GM21447 (cell line): ENCODE results near the gene TLR4.

Source experiments
- ATAC-seq: cut with Tn5 transposase; IDR thresholded peaks from one replicate; pipeline ENCODE4 v1.9.1; 2021; ENCODE audit not compliant: unreplicated experiment

The TLR4 gene

DNA sequence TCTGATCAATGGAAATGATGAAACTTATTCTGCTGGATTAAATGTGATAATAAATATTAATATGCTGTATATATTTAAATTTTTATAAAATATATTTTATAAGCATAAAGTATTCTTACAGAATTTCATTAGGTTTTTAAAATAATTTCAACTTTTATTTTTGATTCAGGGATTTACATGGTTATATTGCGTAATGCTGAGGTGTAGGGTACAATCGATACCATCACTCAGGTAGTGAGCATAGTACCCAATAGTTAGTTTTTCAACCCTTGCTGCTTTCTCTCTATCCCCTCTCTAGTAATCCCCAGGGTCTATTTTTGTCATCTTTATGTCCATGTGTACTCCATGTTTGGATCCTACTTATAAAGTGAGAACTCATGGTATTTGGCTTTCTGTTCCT, 5.7 kb downstream of the TLR4 start:
- ATAC-seq, result no peak

DNA sequence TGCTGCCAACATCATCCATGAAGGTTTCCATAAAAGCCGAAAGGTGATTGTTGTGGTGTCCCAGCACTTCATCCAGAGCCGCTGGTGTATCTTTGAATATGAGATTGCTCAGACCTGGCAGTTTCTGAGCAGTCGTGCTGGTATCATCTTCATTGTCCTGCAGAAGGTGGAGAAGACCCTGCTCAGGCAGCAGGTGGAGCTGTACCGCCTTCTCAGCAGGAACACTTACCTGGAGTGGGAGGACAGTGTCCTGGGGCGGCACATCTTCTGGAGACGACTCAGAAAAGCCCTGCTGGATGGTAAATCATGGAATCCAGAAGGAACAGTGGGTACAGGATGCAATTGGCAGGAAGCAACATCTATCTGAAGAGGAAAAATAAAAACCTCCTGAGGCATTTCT, 10.1 kb downstream of the TLR4 start:
- no peak for ATAC-seq

- ATAC-seq, result no peak
Measured at GRCh38 chr9:117715411-117715989, 11.3 kb downstream of the TLR4 start.

DNA sequence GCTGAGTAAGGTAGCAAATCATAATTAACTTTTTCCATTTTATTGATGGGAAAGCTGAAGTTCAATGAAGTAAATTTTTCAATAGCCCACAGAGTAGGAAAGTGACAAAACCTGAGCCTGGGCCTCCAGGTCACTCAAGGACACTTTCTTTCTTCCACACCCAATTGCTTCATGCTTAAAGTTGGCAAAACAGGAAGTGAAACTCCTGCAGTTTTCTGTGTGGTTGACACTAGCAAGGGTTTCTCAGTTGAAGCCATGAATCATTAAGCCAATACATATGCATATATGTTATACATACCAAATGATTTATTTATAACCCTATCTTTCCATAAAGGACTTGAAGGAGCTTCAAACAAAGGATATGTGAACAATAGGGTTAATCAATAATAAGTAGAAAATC, 13.9 kb downstream of the TLR4 start:
- peak; percentile 100 for ATAC-seq

DNA sequence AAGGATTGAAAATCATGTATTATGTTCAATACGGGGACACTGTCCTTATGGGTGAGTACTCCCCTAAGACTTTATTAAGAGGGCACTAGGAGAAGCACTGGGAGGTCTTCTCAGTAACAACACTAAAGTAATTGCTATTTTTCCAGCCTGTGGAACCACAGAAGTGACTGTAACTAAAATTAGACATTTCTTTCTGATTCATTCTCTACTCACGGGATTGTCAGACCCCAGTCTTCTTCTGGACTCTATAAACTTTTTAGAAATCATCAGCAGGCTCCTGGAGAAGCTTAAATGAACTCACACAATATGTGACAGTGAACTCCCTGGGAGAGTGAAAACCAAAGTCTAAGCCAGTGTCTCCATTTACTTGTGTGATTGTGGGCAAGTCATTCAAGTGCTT, 14.5 kb downstream of the TLR4 start:
- ATAC-seq, result peak; percentile 9

GRCh38 chr9:117719161-117719920, 15.1 kb downstream of the TLR4 start:
- no peak for ATAC-seq

- ATAC-seq, result no peak
Measured at GRCh38 chr9:117720066-117720465, 15.9 kb downstream of the TLR4 start.

GRCh38 chr9:117720555-117720954, 16.4 kb downstream of the TLR4 start:
- ATAC-seq, result no peak

- ATAC-seq, result no peak
Measured at GRCh38 chr9:117720987-117721386, 16.8 kb downstream of the TLR4 start.

DNA sequence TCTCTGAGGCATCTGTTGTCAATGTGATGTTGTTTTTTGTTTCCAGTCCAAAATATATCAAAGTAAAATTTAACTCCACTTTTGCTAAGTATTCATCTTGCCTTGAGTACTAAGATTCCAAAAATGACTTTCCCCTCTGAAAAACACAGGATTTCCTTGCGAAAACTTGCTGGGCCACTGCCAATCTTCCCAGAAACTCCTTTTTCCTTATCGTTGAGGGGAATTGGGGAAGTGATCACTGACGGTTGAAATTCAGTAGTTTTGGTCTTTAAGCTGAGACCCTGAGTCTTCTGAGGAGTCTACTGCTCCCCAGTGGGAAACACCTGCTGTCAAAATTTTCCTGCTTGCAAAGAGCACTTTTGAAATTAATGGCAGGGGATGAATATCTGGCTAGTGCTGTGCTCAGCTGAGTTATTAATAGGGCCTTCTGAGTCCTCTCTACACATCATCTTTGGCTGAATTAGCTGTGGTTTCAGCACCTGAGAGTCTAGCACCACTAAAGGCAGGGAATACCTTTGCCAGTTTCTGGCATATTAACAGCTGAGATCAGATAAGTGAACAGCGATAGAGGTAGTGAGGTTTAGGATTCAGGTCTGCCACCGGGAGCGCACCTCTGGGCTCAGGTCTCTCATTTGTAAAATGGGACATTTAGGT, 18.0 kb downstream of the TLR4 start:
- ATAC-seq, result no peak

GRCh38 chr9:117723986-117724625, 19.9 kb downstream of the TLR4 start:
- ATAC-seq, result no peak

DNA sequence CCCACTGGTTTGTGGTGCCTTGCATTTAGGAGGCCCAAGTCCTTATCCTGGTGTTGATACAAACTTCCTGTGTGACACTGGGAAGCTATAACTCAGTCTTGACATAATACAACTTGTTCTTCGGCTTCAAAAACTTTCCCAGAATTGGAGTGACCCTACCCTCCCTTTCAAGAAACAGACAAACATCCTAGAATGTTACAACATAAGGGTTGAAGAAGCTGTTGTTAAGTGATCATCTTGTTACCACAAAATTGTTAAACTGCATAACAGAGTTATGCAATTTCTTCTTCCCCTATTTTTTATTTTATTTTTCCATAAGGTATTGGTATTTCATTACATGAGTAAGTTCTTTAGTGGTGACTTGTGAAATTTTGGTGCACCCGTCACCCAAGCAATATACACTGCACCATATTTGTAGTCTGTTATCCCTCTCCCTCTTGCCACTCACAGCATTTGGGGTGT, 21.3 kb downstream of the TLR4 start:
- ATAC-seq, result no peak

GRCh38 chr9:117729375-117729774, 25.2 kb downstream of the TLR4 start:
- no peak for ATAC-seq

GRCh38 chr9:117732494-117732893, 28.3 kb downstream of the TLR4 start:
- ATAC-seq, result no peak

DNA sequence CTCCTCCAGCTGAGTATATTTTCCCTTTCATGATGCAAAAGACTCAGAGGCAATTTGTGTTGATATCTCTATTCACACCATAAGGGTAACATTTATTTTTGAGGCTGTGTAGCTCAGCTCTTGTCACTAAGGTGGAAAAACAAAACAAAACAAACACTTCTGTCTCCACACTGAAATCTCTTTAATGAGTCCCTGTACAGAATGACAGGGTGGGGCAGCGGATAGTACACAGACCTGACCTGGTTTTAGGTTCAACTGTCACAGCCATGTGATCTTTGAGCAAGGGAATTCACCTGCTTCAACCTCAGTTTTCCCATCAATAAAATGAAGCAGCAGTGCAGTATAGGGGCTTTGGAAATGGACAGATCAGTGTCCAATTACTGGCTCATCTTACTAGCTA, 29.3 kb downstream of the TLR4 start:
- ATAC-seq, result no peak

- no peak for ATAC-seq
Measured at GRCh38 chr9:117734082-117734481, 29.9 kb downstream of the TLR4 start.

GRCh38 chr9:117734523-117735314, 30.5 kb downstream of the TLR4 start:
- no peak for ATAC-seq

GRCh38 chr9:117737721-117738226, 33.6 kb downstream of the TLR4 start:
- no peak for ATAC-seq

GRCh38 chr9:117739206-117739605, 35.0 kb downstream of the TLR4 start:
- no peak for ATAC-seq

DNA sequence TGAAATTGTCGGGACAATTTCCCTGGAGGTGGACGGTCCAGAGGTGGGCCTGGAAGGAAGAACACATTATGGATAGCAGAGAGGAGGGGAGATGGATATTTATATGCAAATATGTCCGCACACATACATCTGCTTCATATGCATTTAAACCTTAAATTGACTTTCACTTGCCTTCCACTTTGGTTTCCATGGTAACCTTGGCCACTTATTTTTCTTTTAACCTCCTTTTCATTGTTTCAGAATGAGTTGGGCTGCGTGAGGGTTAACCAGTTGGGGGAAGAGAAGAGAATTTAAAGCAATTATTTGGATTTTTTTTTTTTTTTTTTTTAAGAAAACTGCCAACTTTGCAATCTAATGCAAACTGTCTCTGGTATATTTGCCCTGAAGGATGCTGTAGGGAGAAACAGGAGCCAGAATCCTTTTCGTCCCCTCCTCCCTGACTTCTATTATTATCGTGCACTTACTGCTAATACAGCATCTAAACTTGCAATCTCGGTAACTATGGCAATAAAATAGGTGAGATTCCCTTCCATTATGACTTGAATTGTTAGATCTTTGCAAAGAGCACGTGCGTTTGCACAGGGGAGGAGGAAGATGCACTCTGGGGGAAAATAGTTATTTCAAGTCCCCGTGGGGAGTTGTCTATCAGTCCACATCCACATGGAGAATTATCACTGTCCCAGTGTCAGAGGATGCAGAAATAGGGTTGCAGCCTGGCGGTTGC, 35.6 kb downstream of the TLR4 start:
- ATAC-seq, result no peak
